Tongue (tissue), 2 donors: ENCODE results near the gene RHOXF1. TPM values are rescaled to one million over a fixed set of nuclear protein-coding genes. Genes with fewer than 3 reads are reported as not detected.
"Not testable (repeated sequence)": the region's sequence is repeated elsewhere in the genome, so short reads cannot be mapped to it uniquely, and the experiment has no call there.

ENCODE experiments used
- DNase-seq: peaks from one replicate; pipeline ENCODE4 v3.0.0-alpha.2; 2015
- total RNA-seq: library from RNA; depleted of rRNA; stranded (reverse); fragments of >200 nt; gene quantifications from one replicate; pipeline ENCODE4 v1.2.3, GENCODE V29; 2014

The RHOXF1 gene
- total RNA-seq, 1 donor from 2014 or later: not detected

GRCh38 chrX:120085553-120086185, 30.0 kb downstream of the RHOXF1 start:
- not testable (repeated sequence) for DNase-seq

DNA sequence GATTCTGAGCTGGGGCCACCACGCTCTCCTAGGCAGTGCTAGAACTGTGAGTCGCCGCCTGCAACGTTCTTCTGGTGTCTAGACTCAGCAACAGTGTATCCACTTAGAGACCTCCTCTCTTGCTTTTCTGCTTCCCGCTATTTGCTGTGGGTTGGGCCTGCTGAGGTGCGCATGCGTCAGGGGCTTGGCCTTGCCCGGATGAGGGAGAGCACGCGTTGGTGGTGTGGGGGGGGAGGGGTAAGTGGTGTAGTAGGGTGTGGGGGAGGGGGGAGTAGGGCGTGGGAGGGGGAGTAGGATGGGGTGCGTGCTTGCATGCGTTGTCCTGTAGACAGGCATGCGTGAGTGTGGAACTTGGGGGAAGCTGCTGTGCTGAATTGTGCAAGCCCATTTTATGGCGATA, 38.1 kb downstream of the RHOXF1 start, which contains the start of gene RHOXF2B:
RHOXF2B (minus strand) TSS at position 101 of the 400 bp plus-strand sequence. CDS start 138 bp downstream, outside the sequence.
- DNase-seq: not testable (repeated sequence)

- DNase-seq: not testable (repeated sequence)
These were observed 49.5 kb downstream of the RHOXF1 start for GRCh38 chrX:120066169-120066568.

Other genes with a start within 250 kb of the RHOXF1 start
- 13.2 TPM for gene RNF113A, start 244.2 kb downstream of the RHOXF1 start, total RNA-seq
- 47.7 TPM for gene NDUFA1, start 244.1 kb downstream of the RHOXF1 start, total RNA-seq
- 0.41 TPM for gene AKAP14, start 220.0 kb downstream of the RHOXF1 start, total RNA-seq
- gene NKAP, start 172.2 kb downstream of the RHOXF1 start, total RNA-seq: 5.9 TPM
- not detected for gene RHOXF2B, start 38.2 kb downstream of the RHOXF1 start, total RNA-seq
- gene RHOXF2, start 42.7 kb upstream of the RHOXF1 start, total RNA-seq: not detected
- 25.2 TPM for gene ZBTB33, start 134.9 kb upstream of the RHOXF1 start, total RNA-seq
- gene TMEM255A, start 195.5 kb upstream of the RHOXF1 start, total RNA-seq: 6.7 TPM
- gene ATP1B4, start 246.2 kb upstream of the RHOXF1 start, total RNA-seq: 367 TPM